Ammon's horn (tissue), 1 donor: ENCODE measurements around the gene CLASP1.
"Not testable (repeated sequence)": the region's sequence is repeated elsewhere in the genome, so short reads cannot be mapped to it uniquely, and the experiment has no call there.

Source experiments
- DNase-seq: peaks from one replicate; pipeline ENCODE4 v3.0.0-alpha.2; 2016; ENCODE audit warnings: low spot score

CLASP1 gene

GRCh38 chr2:121579309-121579708 lies 70.0 kb downstream of the CLASP1 start:
- peak; percentile 19 for DNase-seq

GRCh38 chr2:121577381-121577780 lies 71.9 kb downstream of the CLASP1 start:
- DNase-seq = no peak

- no peak for DNase-seq
Measured at GRCh38 chr2:121576263-121576662, 73.0 kb downstream of the CLASP1 start.

- no peak for DNase-seq
Measured at GRCh38 chr2:121575800-121576199, 73.5 kb downstream of the CLASP1 start.

- DNase-seq = no peak
Measured at GRCh38 chr2:121570667-121571055, 78.6 kb downstream of the CLASP1 start.

- peak; percentile 18 for DNase-seq
Measured at GRCh38 chr2:121570036-121570666, 79.1 kb downstream of the CLASP1 start.

GRCh38 chr2:121567957-121568409 lies 81.3 kb downstream of the CLASP1 start:
- DNase-seq = peak; percentile 72

GRCh38 chr2:121567452-121567851 lies 81.8 kb downstream of the CLASP1 start:
- no peak for DNase-seq

GRCh38 chr2:121565389-121566250 lies 83.6 kb downstream of the CLASP1 start:
- DNase-seq = peak; percentile 17

GRCh38 chr2:121564905-121565304 lies 84.4 kb downstream of the CLASP1 start:
- no peak for DNase-seq

GRCh38 chr2:121563754-121564153 lies 85.5 kb downstream of the CLASP1 start:
- DNase-seq = not testable (repeated sequence)

- DNase-seq = no peak
Measured at GRCh38 chr2:121562269-121563176, 86.7 kb downstream of the CLASP1 start.

- DNase-seq = no peak
Measured at GRCh38 chr2:121561617-121562268, 87.5 kb downstream of the CLASP1 start.

- no peak for DNase-seq
Measured at GRCh38 chr2:121558329-121558728, 90.9 kb downstream of the CLASP1 start.

- DNase-seq = peak; percentile 29
Measured at GRCh38 chr2:121555008-121555407, 94.3 kb downstream of the CLASP1 start.

- not testable (repeated sequence) for DNase-seq
Measured at GRCh38 chr2:121552477-121553180, 96.6 kb downstream of the CLASP1 start.

GRCh38 chr2:121550669-121551068 lies 98.6 kb downstream of the CLASP1 start:
- no peak for DNase-seq

GRCh38 chr2:121547646-121548045 lies 101.6 kb downstream of the CLASP1 start:
- DNase-seq = no peak

- no peak for DNase-seq
Measured at GRCh38 chr2:121545913-121546312, 103.3 kb downstream of the CLASP1 start.

GRCh38 chr2:121545257-121545656 lies 104.0 kb downstream of the CLASP1 start:
- no peak for DNase-seq

GRCh38 chr2:121541495-121541894 lies 107.8 kb downstream of the CLASP1 start:
- peak; percentile 35 for DNase-seq
